HG03442 (cell line): ENCODE results near the gene IRF7.

Experiments used
- ATAC-seq: cut with Tn5 transposase; IDR thresholded peaks from one replicate; pipeline ENCODE4 v1.9.1; 2021; ENCODE audit warnings: mild to moderate bottlenecking, moderate library complexity; ENCODE audit not compliant: unreplicated experiment

The IRF7 gene

GRCh38 chr11:641806-642370 is 26.1 kb upstream of the IRF7 start:
- ATAC-seq = no peak

GRCh38 chr11:640021-640706 is 24.4 kb upstream of the IRF7 start:
- ATAC-seq = no peak

- no peak for ATAC-seq
Observed at GRCh38 chr11:639332-639955, 23.7 kb upstream of the IRF7 start.

- no peak for ATAC-seq
Observed at GRCh38 chr11:638631-639331, 23.0 kb upstream of the IRF7 start.

GRCh38 chr11:637593-638521 is 22.1 kb upstream of the IRF7 start:
- ATAC-seq = no peak

GRCh38 chr11:637333-637592 is 21.5 kb upstream of the IRF7 start:
- no peak for ATAC-seq

GRCh38 chr11:636511-637332 is 21.0 kb upstream of the IRF7 start, which contains the start of gene DRD4:
DRD4 (plus strand) TSS chr11:637269; CDS start chr11:637305, 36 bp downstream.
- ATAC-seq = no peak

- no peak for ATAC-seq
Observed at GRCh38 chr11:635945-636510, 20.3 kb upstream of the IRF7 start.

- no peak for ATAC-seq
Observed at GRCh38 chr11:630871-631270, 15.1 kb upstream of the IRF7 start.

GRCh38 chr11:629237-629583 is 13.5 kb upstream of the IRF7 start:
- no peak for ATAC-seq

- ATAC-seq = no peak
Observed at GRCh38 chr11:628056-628455, 12.3 kb upstream of the IRF7 start.

- no peak for ATAC-seq
Observed at GRCh38 chr11:627308-627576, 11.5 kb upstream of the IRF7 start.

- no peak for ATAC-seq
Observed at GRCh38 chr11:626475-627307, 10.9 kb upstream of the IRF7 start, which contains the start of gene SCT. SCT (minus strand) TSS chr11:627181; CDS start chr11:627143, 38 bp downstream.

- ATAC-seq = no peak
Observed at GRCh38 chr11:625636-626268, 10.0 kb upstream of the IRF7 start.

GRCh38 chr11:624705-625635 is 9.2 kb upstream of the IRF7 start, which contains the start of gene CDHR5:
CDHR5 (minus strand) TSS chr11:624955; CDS start chr11:624902, 53 bp downstream.
- no peak for ATAC-seq

- no peak for ATAC-seq
Observed at GRCh38 chr11:623999-624704, 8.4 kb upstream of the IRF7 start.

GRCh38 chr11:623349-623869 is 7.7 kb upstream of the IRF7 start:
- no peak for ATAC-seq
